ENCODE results near the gene ZNG1F.
"Not testable (repeated sequence)": the region's sequence is repeated elsewhere in the genome, so short reads cannot be mapped to it uniquely, and the experiment has no call there.

ZNG1F gene

GRCh38 chr9:41086215-41086614 lies 102.9 kb downstream of the ZNG1F start:
- not testable (repeated sequence) for DNase-seq (ENCODE audit: low read depth in 2 of 2)

- not testable (repeated sequence) for DNase-seq (ENCODE audit: low read depth in 2 of 2)
Observed at GRCh38 chr9:41082358-41082757, 106.8 kb downstream of the ZNG1F start.

All from stimulated activated CD4-positive, alpha-beta T cell treated with anti-CD3 and anti-CD28 coated beads, Interleukin-1b, Interleukin-23, amount 100 ng/mL, for 4 hours (primary cell).